ENCODE results near the gene CHRNA7. TPM values are rescaled to one million over a fixed set of nuclear protein-coding genes. Genes with fewer than 3 reads are reported as not detected.

The CHRNA7 gene
- total RNA-seq, 1 experiment from 2014 or later, result 4.4 TPM

DNA sequence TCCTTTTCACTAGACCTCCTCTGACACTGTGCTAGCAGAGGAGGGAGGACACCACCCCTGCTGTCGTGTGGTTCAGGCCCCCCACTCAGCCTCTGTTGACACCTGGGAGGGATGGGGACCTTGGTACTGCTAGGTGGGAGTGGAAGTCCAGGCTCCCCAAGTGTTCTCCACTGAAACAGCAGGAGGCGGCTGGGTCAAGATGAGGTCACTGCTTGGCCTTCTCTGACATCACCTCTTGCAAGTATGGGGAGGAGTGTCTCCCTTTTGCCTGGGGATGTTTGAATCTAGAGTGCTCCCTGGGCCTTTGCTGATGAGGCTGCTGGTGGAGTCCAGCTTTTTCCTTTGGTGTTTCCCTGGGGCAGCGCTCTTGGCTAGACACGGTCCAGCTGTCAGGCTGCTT, 101.5 kb downstream of the CHRNA7 start:
- Histone ChIP-seq H3K27me3 (ENCODE audit: insufficient read depth, low read length) (no peaks in the 10 kb centered on the region), H3K23ac (ENCODE audit: insufficient read length, low read depth, low read length) (no peak overlapping the region), H4K5ac (ENCODE audit: insufficient read length, low read depth, low read length) (no peak overlapping the region), H3K4ac (ENCODE audit: low read depth, low read length) (no peak overlapping the region), H3K4me1 (ENCODE audit: insufficient read depth, low read length) (no peaks in the 10 kb centered on the region), H3K27ac (ENCODE audit: insufficient read length, low read depth, low read length) (no peak overlapping the region), H4K8ac (replicated peaks; ENCODE audit: insufficient read length, low read depth, low read length) (no peak overlapping the region), H2AFZ (ENCODE audit: low read length) (no peak overlapping the region), H2BK5ac (ENCODE audit: insufficient read length, low read length) (no peak overlapping the region), H2BK15ac (ENCODE audit: low read depth, low read length) (no peak overlapping the region), H3K9me3 (ENCODE audit: control insufficient read depth, low read depth, low read length) (no peaks in the 10 kb centered on the region), H4K91ac (ENCODE audit: insufficient read length, low read depth, low read length) (no peak overlapping the region), H4K20me1 (ENCODE audit: control insufficient read depth, insufficient read depth, insufficient read length) (no peaks in the 10 kb centered on the region), H3T11ph (ENCODE audit: low read length) (no peak overlapping the region), H3K79me2 (ENCODE audit: insufficient read depth, low read length) (no peaks in the 10 kb centered on the region), H2BK120ac (ENCODE audit: low read depth, low read length, poor library complexity, severe bottlenecking) (no peak overlapping the region), H2AK5ac (ENCODE audit: insufficient read length, low read length) (no peak overlapping the region), H2BK12ac (ENCODE audit: insufficient read length, low read depth, low read length) (no peak overlapping the region), H3K4me2 (ENCODE audit: insufficient read depth, insufficient read length, low read length) (no peak overlapping the region), H3K9ac (ENCODE audit: extremely low read depth, insufficient read length, low read length) (no peak overlapping the region), H3K56ac (ENCODE audit: insufficient read length, low read depth, low read length) (no peak overlapping the region), H3K14ac (ENCODE audit: insufficient read depth, low read length) (no peak overlapping the region; the same call in 1 of the 2 replicates), H3K18ac (ENCODE audit: insufficient read length, low read depth, low read length) (no peak overlapping the region), H3K79me1 (ENCODE audit: insufficient read depth, low read depth, low read length, poor library complexity, severe bottlenecking) (no peaks in the 10 kb centered on the region), H3K23me2 (ENCODE audit: insufficient read length, low read depth, low read length, poor library complexity, severe bottlenecking) (no peaks in the 10 kb centered on the region), H2BK20ac (ENCODE audit: low read depth, low read length, poor library complexity, severe bottlenecking) (no peak overlapping the region)
- 0 out of 7 replicates have a peak, but pooled peaks cover 0 to 4% (median 0%) of the 10 kb centered on the region in 3 experiments for H3K36me3 Mint-ChIP-seq (ENCODE audit: insufficient read depth in 1 of 3, low read depth in 3 of 3)
- no peak for DNase-seq
- H3K4me3 Mint-ChIP-seq, result no peak overlapping the region
- H3K4me1 Mint-ChIP-seq, result no peaks in the 10 kb centered on the region
- WGBS (ENCODE audit: extremely low coverage, insufficient read length, low lambda C conversion rate), result no CpG with 5 or more reads among the region's 4 CpGs
- no peak overlapping the region for H3K27ac Mint-ChIP-seq
- H3K9me3 Mint-ChIP-seq, result no peaks in the 10 kb centered on the region
- no peaks in the 10 kb centered on the region for H3K27me3 Mint-ChIP-seq (ENCODE audit: low read depth)
- TF ChIP-seq, protein P1, sequence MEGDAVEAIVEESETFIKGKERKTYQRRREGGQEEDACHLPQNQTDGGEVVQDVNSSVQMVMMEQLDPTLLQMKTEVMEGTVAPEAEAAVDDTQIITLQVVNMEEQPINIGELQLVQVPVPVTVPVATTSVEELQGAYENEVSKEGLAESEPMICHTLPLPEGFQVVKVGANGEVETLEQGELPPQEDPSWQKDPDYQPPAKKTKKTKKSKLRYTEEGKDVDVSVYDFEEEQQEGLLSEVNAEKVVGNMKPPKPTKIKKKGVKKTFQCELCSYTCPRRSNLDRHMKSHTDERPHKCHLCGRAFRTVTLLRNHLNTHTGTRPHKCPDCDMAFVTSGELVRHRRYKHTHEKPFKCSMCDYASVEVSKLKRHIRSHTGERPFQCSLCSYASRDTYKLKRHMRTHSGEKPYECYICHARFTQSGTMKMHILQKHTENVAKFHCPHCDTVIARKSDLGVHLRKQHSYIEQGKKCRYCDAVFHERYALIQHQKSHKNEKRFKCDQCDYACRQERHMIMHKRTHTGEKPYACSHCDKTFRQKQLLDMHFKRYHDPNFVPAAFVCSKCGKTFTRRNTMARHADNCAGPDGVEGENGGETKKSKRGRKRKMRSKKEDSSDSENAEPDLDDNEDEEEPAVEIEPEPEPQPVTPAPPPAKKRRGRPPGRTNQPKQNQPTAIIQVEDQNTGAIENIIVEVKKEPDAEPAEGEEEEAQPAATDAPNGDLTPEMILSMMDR (conservative IDR thresholded peaks at IDR 0.05), result no peak
